ENCODE results near the gene EFNA5. TPM values are rescaled to one million over a fixed set of nuclear protein-coding genes. Genes with fewer than 3 reads are reported as not detected.

EFNA5 gene
- total RNA-seq, 4 donors from 2014 or later = 21.3 to 47.0 (median 29.3) TPM

- no peak for TF ChIP-seq EP300 (IDR thresholded peaks at IDR 0.05)
- no peak for TF ChIP-seq POLR2AphosphoS5 (IDR thresholded peaks at IDR 0.05)
- TF ChIP-seq, protein P1, sequence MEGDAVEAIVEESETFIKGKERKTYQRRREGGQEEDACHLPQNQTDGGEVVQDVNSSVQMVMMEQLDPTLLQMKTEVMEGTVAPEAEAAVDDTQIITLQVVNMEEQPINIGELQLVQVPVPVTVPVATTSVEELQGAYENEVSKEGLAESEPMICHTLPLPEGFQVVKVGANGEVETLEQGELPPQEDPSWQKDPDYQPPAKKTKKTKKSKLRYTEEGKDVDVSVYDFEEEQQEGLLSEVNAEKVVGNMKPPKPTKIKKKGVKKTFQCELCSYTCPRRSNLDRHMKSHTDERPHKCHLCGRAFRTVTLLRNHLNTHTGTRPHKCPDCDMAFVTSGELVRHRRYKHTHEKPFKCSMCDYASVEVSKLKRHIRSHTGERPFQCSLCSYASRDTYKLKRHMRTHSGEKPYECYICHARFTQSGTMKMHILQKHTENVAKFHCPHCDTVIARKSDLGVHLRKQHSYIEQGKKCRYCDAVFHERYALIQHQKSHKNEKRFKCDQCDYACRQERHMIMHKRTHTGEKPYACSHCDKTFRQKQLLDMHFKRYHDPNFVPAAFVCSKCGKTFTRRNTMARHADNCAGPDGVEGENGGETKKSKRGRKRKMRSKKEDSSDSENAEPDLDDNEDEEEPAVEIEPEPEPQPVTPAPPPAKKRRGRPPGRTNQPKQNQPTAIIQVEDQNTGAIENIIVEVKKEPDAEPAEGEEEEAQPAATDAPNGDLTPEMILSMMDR (IDR thresholded peaks at IDR 0.05) = no peak
- no peak for TF ChIP-seq POLR2A (IDR thresholded peaks at IDR 0.05)
- no peak for DNase-seq (ENCODE audit: low spot score in 2 of 2)
- 34% methylated on average over 12 of the region's 12 CpGs for WGBS
- no peaks in the 10 kb centered on the region for H3K9me3 ChIP-seq
- H3K27ac ChIP-seq = peak overlapping the region; percentile 49
- H3K36me3 ChIP-seq = no peaks in the 10 kb centered on the region
- no peaks in the 10 kb centered on the region for H3K27me3 ChIP-seq
- H3K4me3 ChIP-seq = no peak overlapping the region
- peaks cover 37% of the 10 kb centered on the region for H3K4me1 ChIP-seq
These were observed 268.1 kb downstream of the EFNA5 start for GRCh38 chr5:107402434-107403227.

- 62% methylated on average over 5 of the region's 5 CpGs for WGBS
- Histone ChIP-seq H3K36me3 (no peaks in the 10 kb centered on the region), H3K4me3 (no peak overlapping the region), H3K4me1 (peaks cover 37% of the 10 kb centered on the region), H3K9me3 (no peaks in the 10 kb centered on the region), H3K27ac (no peak overlapping the region), H3K27me3 (no peaks in the 10 kb centered on the region)
- TF ChIP-seq EP300 (IDR thresholded peaks at IDR 0.05) (no peak), POLR2A (IDR thresholded peaks at IDR 0.05) (no peak), POLR2AphosphoS5 (IDR thresholded peaks at IDR 0.05) (no peak)
- TF ChIP-seq, protein P1 (IDR thresholded peaks at IDR 0.05) = no peak
- no peak for DNase-seq (ENCODE audit: low spot score in 2 of 2)
These were observed 269.1 kb downstream of the EFNA5 start for GRCh38 chr5:107401470-107402122.

GRCh38 chr5:107400328-107400727 lies 270.4 kb downstream of the EFNA5 start:
- Histone ChIP-seq H3K4me1 (peaks cover 39% of the 10 kb centered on the region), H3K9me3 (no peaks in the 10 kb centered on the region), H3K27me3 (no peaks in the 10 kb centered on the region), H3K36me3 (no peaks in the 10 kb centered on the region), H3K27ac (no peak overlapping the region), H3K4me3 (no peak overlapping the region)
- TF ChIP-seq, protein P1 (IDR thresholded peaks at IDR 0.05) = no peak
- TF ChIP-seq POLR2AphosphoS5 (IDR thresholded peaks at IDR 0.05) = no peak
- no peak for TF ChIP-seq POLR2A (IDR thresholded peaks at IDR 0.05)
- TF ChIP-seq EP300 (IDR thresholded peaks at IDR 0.05) = no peak
- DNase-seq (ENCODE audit: low spot score in 2 of 2) = no peak
- 95% methylated on average over 2 of the region's 2 CpGs for WGBS

DNA sequence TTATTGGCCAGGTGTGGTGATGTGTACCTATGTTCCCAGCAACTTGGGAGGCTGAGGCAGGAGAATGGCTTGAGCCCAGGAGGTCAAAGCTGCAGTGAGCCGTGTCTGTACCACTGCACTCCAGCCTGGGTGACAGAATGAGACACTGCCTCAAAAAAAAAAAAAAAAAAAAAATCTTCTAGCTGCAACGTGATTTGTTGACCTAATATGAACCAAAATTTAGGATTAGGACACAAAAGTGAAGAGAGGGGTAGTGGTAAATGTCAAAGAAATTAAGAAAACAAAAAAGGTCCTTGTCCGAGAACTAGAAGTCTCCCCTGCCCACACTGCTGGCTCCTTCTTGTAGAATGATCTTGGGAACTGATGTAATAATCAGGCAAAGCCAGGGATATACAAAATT lies 272.0 kb downstream of the EFNA5 start:
- H3K27me3 ChIP-seq = no peaks in the 10 kb centered on the region
- H3K4me1 ChIP-seq = peaks cover 33% of the 10 kb centered on the region
- H3K27ac ChIP-seq = no peak overlapping the region
- no peaks in the 10 kb centered on the region for H3K9me3 ChIP-seq
- TF ChIP-seq POLR2AphosphoS5 (IDR thresholded peaks at IDR 0.05) (no peak), POLR2A (IDR thresholded peaks at IDR 0.05) (no peak), EP300 (IDR thresholded peaks at IDR 0.05) (no peak)
- TF ChIP-seq, protein P1 (IDR thresholded peaks at IDR 0.05) = no peak
- H3K36me3 ChIP-seq = no peaks in the 10 kb centered on the region
- 94% methylated on average over 3 of the region's 3 CpGs for WGBS
- no peak overlapping the region for H3K4me3 ChIP-seq
- DNase-seq (ENCODE audit: low spot score in 2 of 2) = no peak

GRCh38 chr5:107396351-107396690 lies 274.4 kb downstream of the EFNA5 start:
- TF ChIP-seq POLR2A (IDR thresholded peaks at IDR 0.05) (no peak), EP300 (IDR thresholded peaks at IDR 0.05) (no peak), POLR2AphosphoS5 (IDR thresholded peaks at IDR 0.05) (no peak)
- TF ChIP-seq, protein P1 (IDR thresholded peaks at IDR 0.05) = no peak
- Histone ChIP-seq H3K9me3 (no peaks in the 10 kb centered on the region), H3K27ac (no peak overlapping the region), H3K4me3 (no peak overlapping the region), H3K27me3 (no peaks in the 10 kb centered on the region), H3K36me3 (no peaks in the 10 kb centered on the region), H3K4me1 (peaks cover 21% of the 10 kb centered on the region)
- 93% methylated on average over 1 of the region's 1 CpG for WGBS
- DNase-seq (ENCODE audit: low spot score in 2 of 2) = no peak

All from suprapubic skin (tissue), 4 donors.